ENCODE results near the gene MCTP1. TPM values are rescaled to one million over a fixed set of nuclear protein-coding genes. Genes with fewer than 3 reads are reported as not detected.

MCTP1 gene
- total RNA-seq, 1 donor from 2014 or later = 12.8 TPM

DNA sequence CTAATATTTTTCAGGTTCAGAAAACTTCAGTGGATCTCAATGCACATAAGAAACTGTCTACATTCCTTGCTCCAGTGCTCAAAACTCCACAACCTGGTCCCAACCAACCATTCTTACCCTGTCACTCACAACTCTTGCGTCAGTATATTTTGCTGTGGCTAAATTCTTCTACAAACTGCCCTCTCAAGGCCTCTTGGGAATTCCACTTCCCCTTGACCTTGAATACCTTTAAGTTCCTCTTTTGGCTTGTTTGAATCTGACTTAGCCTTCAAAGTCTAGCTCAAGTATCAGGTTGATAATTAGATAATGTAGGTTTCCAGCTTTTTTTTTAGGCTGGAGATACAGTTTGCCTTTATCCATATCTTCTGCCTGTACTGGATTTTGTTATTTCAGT lies 538.2 kb downstream of the MCTP1 start:
- intact Hi-C loops (cut with DNase I) = no loop called here
- Histone ChIP-seq H3K4me1 (no peaks in the 10 kb centered on the region), H3K27ac (no peak overlapping the region), H3K9me3 (no peaks in the 10 kb centered on the region), H3K36me3 (no peaks in the 10 kb centered on the region), H3K27me3 (no peaks in the 10 kb centered on the region), H3K4me3 (no peak overlapping the region)
- no peak for DNase-seq (ENCODE audit: extremely low spot score in 2 of 2)
- TF ChIP-seq POLR2A (IDR thresholded peaks at IDR 0.05) (no peak), CTCF (IDR thresholded peaks at IDR 0.05) (no peak), POLR2AphosphoS5 (IDR thresholded peaks at IDR 0.05; ENCODE audit: insufficient read depth in 1 of 2, low read depth in 1 of 2) (no peak)

GRCh38 chr5:94745786-94746730 lies 538.8 kb downstream of the MCTP1 start:
- no peak for DNase-seq (ENCODE audit: extremely low spot score in 2 of 2)
- no peaks in the 10 kb centered on the region for H3K27me3 ChIP-seq
- H3K36me3 ChIP-seq = no peaks in the 10 kb centered on the region
- H3K4me3 ChIP-seq = no peak overlapping the region
- H3K27ac ChIP-seq = no peak overlapping the region
- TF ChIP-seq POLR2A (IDR thresholded peaks at IDR 0.05) (no peak), CTCF (IDR thresholded peaks at IDR 0.05) (no peak), POLR2AphosphoS5 (IDR thresholded peaks at IDR 0.05; ENCODE audit: insufficient read depth in 1 of 2, low read depth in 1 of 2) (no peak)
- H3K9me3 ChIP-seq = no peaks in the 10 kb centered on the region
- intact Hi-C loops (cut with DNase I) = no loop called here
- H3K4me1 ChIP-seq = no peaks in the 10 kb centered on the region

- H3K9me3 ChIP-seq = no peaks in the 10 kb centered on the region
- H3K27ac ChIP-seq = no peak overlapping the region
- H3K4me3 ChIP-seq = no peak overlapping the region
- TF ChIP-seq POLR2AphosphoS5 (IDR thresholded peaks at IDR 0.05; ENCODE audit: insufficient read depth in 1 of 2, low read depth in 1 of 2) (no peak), CTCF (IDR thresholded peaks at IDR 0.05) (no peak), POLR2A (IDR thresholded peaks at IDR 0.05) (no peak)
- H3K27me3 ChIP-seq = no peaks in the 10 kb centered on the region
- H3K4me1 ChIP-seq = no peaks in the 10 kb centered on the region
- DNase-seq (ENCODE audit: extremely low spot score in 2 of 2) = no peak
- H3K36me3 ChIP-seq = no peaks in the 10 kb centered on the region
- intact Hi-C loops (cut with DNase I) = no loop called here
Observed at GRCh38 chr5:94744906-94745305, 540.0 kb downstream of the MCTP1 start.

GRCh38 chr5:94742852-94743251 lies 542.0 kb downstream of the MCTP1 start:
- Histone ChIP-seq H3K4me3 (no peak overlapping the region), H3K27me3 (no peaks in the 10 kb centered on the region), H3K27ac (no peak overlapping the region), H3K9me3 (no peaks in the 10 kb centered on the region), H3K4me1 (no peaks in the 10 kb centered on the region), H3K36me3 (no peaks in the 10 kb centered on the region)
- TF ChIP-seq CTCF (IDR thresholded peaks at IDR 0.05) (no peak), POLR2AphosphoS5 (IDR thresholded peaks at IDR 0.05; ENCODE audit: insufficient read depth in 1 of 2, low read depth in 1 of 2) (no peak), POLR2A (IDR thresholded peaks at IDR 0.05) (no peak)
- DNase-seq (ENCODE audit: extremely low spot score in 2 of 2) = no peak
- intact Hi-C loops (cut with DNase I) = no loop called here

DNA sequence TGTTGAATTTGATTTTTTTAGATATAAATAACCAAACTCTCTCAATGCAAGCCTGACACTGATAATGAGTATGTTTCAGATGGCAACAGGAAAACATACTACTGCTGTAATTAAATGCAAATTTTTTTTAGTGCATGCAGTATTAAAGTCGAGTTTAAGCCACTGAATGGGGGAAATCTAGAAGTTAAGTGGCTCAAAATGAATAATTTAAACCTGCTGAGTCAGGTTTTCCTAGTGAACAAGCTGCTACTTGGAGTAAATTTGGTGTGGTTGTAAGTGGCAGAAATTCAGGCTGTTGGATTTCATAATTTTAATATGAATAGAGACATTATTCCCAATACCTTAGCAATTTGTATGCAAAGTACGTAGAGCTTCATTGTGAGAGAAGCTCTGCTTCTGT lies 544.6 kb downstream of the MCTP1 start:
- Histone ChIP-seq H3K4me3 (no peak overlapping the region), H3K36me3 (no peaks in the 10 kb centered on the region), H3K27ac (no peak overlapping the region), H3K27me3 (no peaks in the 10 kb centered on the region), H3K4me1 (no peaks in the 10 kb centered on the region), H3K9me3 (no peaks in the 10 kb centered on the region)
- intact Hi-C loops (cut with DNase I) = no loop called here
- TF ChIP-seq POLR2AphosphoS5 (IDR thresholded peaks at IDR 0.05; ENCODE audit: insufficient read depth in 1 of 2, low read depth in 1 of 2) (no peak), CTCF (IDR thresholded peaks at IDR 0.05) (no peak), POLR2A (IDR thresholded peaks at IDR 0.05) (no peak)
- DNase-seq (ENCODE audit: extremely low spot score in 2 of 2) = no peak

Measured in vagina (tissue), 2 donors.